Epithelial cell of proximal tubule (primary cell): Measurements from ENCODE around the gene PRKAR1B. TPM values are rescaled to one million over a fixed set of nuclear protein-coding genes. Genes with fewer than 3 reads are reported as not detected.

Source experiments
- DNase-seq: peaks from one replicate; pipeline ENCODE4 v3.0.0-alpha.2; 2011; ENCODE audit warnings: low read depth
- H3K4me3 ChIP-seq: 2 replicates; pipeline ENCODE4 v1.5.1; 2011; ENCODE audit warnings: low read depth, mild to moderate bottlenecking, low read length
- CTCF ChIP-seq: conservative IDR thresholded peaks from 2 replicates; pipeline ENCODE4 v1.5.1; 2012; ENCODE audit warnings: low read depth, mild to moderate bottlenecking, low read length
- total RNA-seq: library from RNA; depleted of rRNA; stranded (reverse); fragments of >200 nt; gene quantifications from 2 replicates; pipeline ENCODE4 v1.2.3, GENCODE V29; 2015

The PRKAR1B gene
- total RNA-seq, 1 donor from 2014 or later: 12.2 TPM

- no peak overlapping the region for H3K4me3 ChIP-seq
- TF ChIP-seq CTCF: no peak
- DNase-seq: no peak
These were observed 220.7 kb downstream of the PRKAR1B start for GRCh38 chr7:506391-506831.

GRCh38 chr7:505171-505570 lies 221.9 kb downstream of the PRKAR1B start:
- no peak overlapping the region for H3K4me3 ChIP-seq
- no peak for DNase-seq

GRCh38 chr7:504221-505111 lies 222.6 kb downstream of the PRKAR1B start:
- no peak for DNase-seq
- no peak overlapping the region for H3K4me3 ChIP-seq
- TF ChIP-seq CTCF: no peak

More at GRCh38 chr7:505171-505570, 221.9 kb downstream of the PRKAR1B start:
- TF ChIP-seq CTCF: no peak

- no peak overlapping the region for H3K4me3 ChIP-seq
- no peak for TF ChIP-seq CTCF
- DNase-seq: peak; percentile 77
These were observed 223.4 kb downstream of the PRKAR1B start for GRCh38 chr7:503575-504111.

GRCh38 chr7:502296-502695 lies 224.8 kb downstream of the PRKAR1B start:
- H3K4me3 ChIP-seq: no peak overlapping the region
- no peak for DNase-seq
- no peak for TF ChIP-seq CTCF

- no peak for DNase-seq
- TF ChIP-seq CTCF: no peak
These were observed 225.6 kb downstream of the PRKAR1B start for GRCh38 chr7:501526-501925.

More at GRCh38 chr7:501526-501925, 225.6 kb downstream of the PRKAR1B start:
- H3K4me3 ChIP-seq: no peak overlapping the region
